ENCODE measurements around the gene C11orf52. TPM values are rescaled to one million over a fixed set of nuclear protein-coding genes. Genes with fewer than 3 reads are reported as not detected.

Gene C11orf52
- total RNA-seq, 1 donor from 2014 or later: 2.6 TPM

DNA sequence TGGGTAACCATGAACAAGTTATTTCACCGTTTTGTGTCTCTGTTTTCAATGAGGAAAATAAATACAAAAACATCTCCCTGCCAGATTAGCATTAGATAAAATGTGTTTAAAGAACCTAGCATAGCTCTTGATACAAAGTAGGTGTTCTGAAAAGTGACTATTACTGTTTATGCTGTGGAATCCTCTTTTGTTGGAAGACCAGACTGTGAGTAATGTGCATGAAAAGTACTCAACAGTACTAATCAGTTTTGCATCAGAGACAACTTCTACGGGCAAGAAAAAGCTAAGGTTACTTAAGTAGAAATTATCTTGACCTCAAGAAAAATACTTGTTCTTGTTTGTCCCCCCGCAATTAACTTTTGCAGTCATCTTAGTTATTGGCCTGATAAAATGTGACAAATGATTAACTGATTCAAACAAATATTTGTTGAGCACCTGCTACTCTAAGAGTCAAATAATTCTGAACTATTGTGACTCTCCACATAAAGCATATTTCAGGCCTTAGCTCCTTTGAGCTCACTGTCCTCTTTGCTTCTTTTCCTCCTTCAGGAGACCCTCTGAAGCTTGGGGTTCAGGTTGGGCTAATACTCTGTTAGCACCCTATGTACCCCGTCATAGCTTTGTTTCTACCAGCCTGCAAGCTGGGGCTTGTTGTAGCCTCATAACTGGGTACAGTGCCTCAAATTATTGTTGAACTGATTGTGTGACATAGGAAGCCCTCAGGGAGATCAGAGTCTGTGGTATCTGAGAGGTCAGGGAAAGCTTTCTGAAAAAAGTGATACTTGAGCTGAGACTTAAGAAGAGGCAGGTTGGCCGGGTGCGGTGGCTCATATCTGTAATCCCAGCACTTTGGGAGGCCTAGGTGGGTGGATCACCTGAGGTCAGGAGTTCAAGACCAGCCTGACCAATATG lies 42.9 kb downstream of the C11orf52 start:
- intact Hi-C loops (cut with DNase I): no loop called here
- DNase-seq (ENCODE audit: low spot score): no peak

GRCh38 chr11:111963931-111964340 lies 45.2 kb downstream of the C11orf52 start:
- intact Hi-C loops (cut with DNase I): no loop called here
- no peak for DNase-seq (ENCODE audit: low spot score)

GRCh38 chr11:111966678-111967077 lies 48.0 kb downstream of the C11orf52 start:
- no peak for DNase-seq (ENCODE audit: low spot score)
- intact Hi-C loops (cut with DNase I): no loop called here

- no peak for DNase-seq (ENCODE audit: low spot score)
- intact Hi-C loops (cut with DNase I): no loop called here
Observed at GRCh38 chr11:111967649-111968048, 48.9 kb downstream of the C11orf52 start.

DNA sequence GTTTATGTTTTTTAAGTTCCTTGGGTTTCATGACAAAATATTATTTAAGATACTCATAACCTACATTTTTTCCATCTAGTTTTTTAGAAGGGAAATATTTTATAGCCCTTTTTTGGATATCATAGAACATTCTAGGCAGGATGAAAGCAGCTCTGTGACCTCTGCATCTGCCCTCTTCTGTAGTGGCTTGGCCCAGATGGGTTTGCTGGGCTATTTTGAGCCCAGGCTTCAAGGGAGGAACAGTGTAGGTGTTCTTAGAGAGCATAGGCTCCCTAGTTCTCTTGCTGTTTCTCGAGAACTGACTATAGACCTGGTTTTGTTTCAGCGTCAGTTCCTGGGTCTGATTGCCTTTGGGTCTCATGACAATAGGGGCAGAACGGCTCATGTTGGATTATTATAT lies 50.6 kb downstream of the C11orf52 start:
- intact Hi-C loops (cut with DNase I): no loop called here
- no peak for DNase-seq (ENCODE audit: low spot score)

- DNase-seq (ENCODE audit: low spot score): no peak
- intact Hi-C loops (cut with DNase I): no loop called here
Observed at GRCh38 chr11:111974446-111974845, 55.7 kb downstream of the C11orf52 start.

- no peak for DNase-seq (ENCODE audit: low spot score)
- intact Hi-C loops (cut with DNase I): no loop called here
Observed at GRCh38 chr11:111975076-111975806, 56.5 kb downstream of the C11orf52 start.

- DNase-seq (ENCODE audit: low spot score): no peak
- intact Hi-C loops (cut with DNase I): no loop called here
Observed at GRCh38 chr11:111976119-111976766, 57.5 kb downstream of the C11orf52 start.

Other genes with a start within 250 kb of the C11orf52 start
- 12.9 TPM for gene PPP2R1B, start 152.5 kb upstream of the C11orf52 start, total RNA-seq
- 16.2 TPM for gene ALG9, start 47.3 kb upstream of the C11orf52 start, total RNA-seq
- 0.73 TPM for gene FDXACB1, start 39.7 kb upstream of the C11orf52 start, total RNA-seq
- 27.8 TPM for gene CFAP68, start 39.4 kb upstream of the C11orf52 start, total RNA-seq
- 8,606 TPM for gene CRYAB, start 7.1 kb upstream of the C11orf52 start, total RNA-seq
- gene HSPB2, start 6.2 kb upstream of the C11orf52 start, total RNA-seq: 59.9 TPM
- gene DIXDC1, start 18.4 kb downstream of the C11orf52 start, total RNA-seq: 29.0 TPM
- gene DLAT, start 106.5 kb downstream of the C11orf52 start, total RNA-seq: 123 TPM
- gene PIH1D2, start 155.1 kb downstream of the C11orf52 start, total RNA-seq: 2.0 TPM
- 9.7 TPM for gene NKAPD1, start 155.4 kb downstream of the C11orf52 start, total RNA-seq
- 100 TPM for gene TIMM8B, start 167.8 kb downstream of the C11orf52 start, total RNA-seq
- 209 TPM for gene SDHD, start 168.0 kb downstream of the C11orf52 start, total RNA-seq
- 0.70 TPM for gene IL18, start 245.2 kb downstream of the C11orf52 start, total RNA-seq
- gene TEX12, start 248.5 kb downstream of the C11orf52 start, total RNA-seq: 0.32 TPM

Measured in cardiac septum (tissue), 1 donor.